GM12878 (cell line): ENCODE data around the gene MYOM1. TPM values are rescaled to one million over a fixed set of nuclear protein-coding genes. Genes with fewer than 3 reads are reported as not detected.

Experiments used
- BACH1 ChIP-seq: fragments of 450-650 bp; IDR thresholded peaks from 2 replicates; pipeline ENCODE4 v1.6.1; 2017; ENCODE audit warnings: mild to moderate bottlenecking, borderline replicate concordance
- BCL11A ChIP-seq: IDR thresholded peaks from 2 replicates; pipeline ENCODE4 v1.6.1; 2011; ENCODE audit warnings: low read depth, low read length
- CBX5 ChIP-seq: sonication (generic); IDR thresholded peaks from 2 replicates; pipeline ENCODE4 v1.6.1; 2016; ENCODE audit warnings: low read depth, moderate library complexity, mild to moderate bottlenecking, inconsistent platforms
- CHD2 ChIP-seq: IDR thresholded peaks from 2 replicates; pipeline ENCODE4 v1.6.1; 2011; ENCODE audit warnings: low read depth, low read length, improper control_type of control experiment, borderline replicate concordance
- CUX1 ChIP-seq: IDR thresholded peaks from 2 replicates; pipeline ENCODE4 v1.6.1; 2012; ENCODE audit warnings: improper control_type of control experiment, low read depth, low read length; ENCODE audit not compliant: insufficient replicate concordance
- E2F4 ChIP-seq: IDR thresholded peaks from 2 replicates; pipeline ENCODE4 v1.6.1; 2012; ENCODE audit warnings: low read depth, low read length, improper control_type of control experiment
- IKZF1 ChIP-seq: fragments of 450-650 bp; conservative IDR thresholded peaks from 2 replicates; pipeline ENCODE4 v1.6.1; 2017; ENCODE audit warnings: antibody characterized with exemption, mild to moderate bottlenecking
- NFYB ChIP-seq: IDR thresholded peaks from 2 replicates; pipeline ENCODE4 v1.6.1; 2011; ENCODE audit warnings: low read depth, mild to moderate bottlenecking, low read length, improper control_type of control experiment, moderate library complexity; ENCODE audit not compliant: insufficient read depth
- NKRF ChIP-seq: fragments of 450-650 bp; conservative IDR thresholded peaks from 2 replicates; pipeline ENCODE4 v1.6.1; 2017; ENCODE audit warnings: mild to moderate bottlenecking, moderate library complexity
- PRDM15 ChIP-seq: fragments of 450-650 bp; formaldehyde crosslinking; IDR thresholded peaks from 2 replicates; pipeline ENCODE4 v1.4.0; 2020; ENCODE audit warnings: mild to moderate bottlenecking, moderate library complexity
- RAD51 ChIP-seq: fragments of 450-650 bp; IDR thresholded peaks from 2 replicates; pipeline ENCODE4 v1.6.1; 2016; ENCODE audit warnings: moderate library complexity, mild to moderate bottlenecking, inconsistent platforms
- RCOR1 ChIP-seq: conservative IDR thresholded peaks from 2 replicates; pipeline ENCODE4 v1.6.1; 2012; ENCODE audit warnings: low read depth, low read length, improper control_type of control experiment
- SREBF2 ChIP-seq: IDR thresholded peaks from 2 replicates; pipeline ENCODE4 v1.6.1; 2012; ENCODE audit warnings: mild to moderate bottlenecking, low read length
- STAT1 ChIP-seq: fragments of 450-650 bp; conservative IDR thresholded peaks from 2 replicates; pipeline ENCODE4 v1.6.1; 2014; ENCODE audit warnings: antibody characterized with exemption, mild to moderate bottlenecking
- SUZ12 ChIP-seq: fragments of 200-600 bp; sonication (generic); IDR thresholded peaks from one replicate; pipeline ENCODE4 v1.6.1; 2018; ENCODE audit warnings: antibody characterized with exemption, mild to moderate bottlenecking; ENCODE audit not compliant: unreplicated experiment
- TARDBP ChIP-seq: IDR thresholded peaks from 2 replicates; pipeline ENCODE4 v1.6.1; 2016; ENCODE audit warnings: borderline replicate concordance
- ZNF274 ChIP-seq: IDR thresholded peaks from one replicate; pipeline ENCODE4 v1.8.0; 2011; ENCODE audit not compliant: insufficient read length, insufficient read depth
- polyA plus RNA-seq, 11 experiments: library from polyadenylated mRNA; depleted of rRNA in 4 of 11; unstranded in 6 of 11; stranded (reverse) in 5 of 11; fragments of >200 nt; fragmentation: Nextera tagmentation in 4 of 11; fragmentation: Illumina TruSeq in 1 of 11; extraction: Ambion mirVana in 4 of 11; extraction: Trizol in 1 of 11; gene quantifications; 1 replicate in 1 of 11; 2 replicates in 10 of 11; pipeline versions ENCODE4 v1.2.1 to v1.2.3, GENCODE V29; 2011 to 2016; ENCODE audit warnings: inconsistent platforms in 2 of 11, missing spikeins in 2 of 11, low read depth in 1 of 11
- total RNA-seq, 4 experiments: library from RNA; depleted of rRNA in 3 of 4; stranded (reverse); fragments of >200 nt in 3 of 4; fragmentation: Illumina TruSeq in 1 of 4; extraction: Trizol in 1 of 4; gene quantifications; 2 replicates each; pipeline versions ENCODE4 v1.2.1 to v1.2.3, GENCODE V29; 2013 to 2021

The MYOM1 gene
- total and polyA plus RNA-seq, 10 of the 15 experiments (the other 5 are each of a cell fraction or from before 2014, with no cell fraction given) = 0.06 to 1.0 (median 0.57) TPM

GRCh38 chr18:3261373-3262233 lies 41.8 kb upstream of the MYOM1 start, which contains the start of gene MYL12B (continued):
- TF ChIP-seq NKRF (peak; percentile 62), E2F4 (no peak), CHD2 (peak; percentile 60; the same call in 1 of the 2 replicates), CUX1 (no peak), SREBF2 (no peak), ZNF274 (no peak), NFYB (no peak), TARDBP (no peak), PRDM15 (CRISPR knock-in tag) (no peak), SUZ12 (no peak), CBX5 (no peak), BCL11A (no peak), STAT1 (0 out of 2 replicates have a peak, but pooled peaks have one; percentile 49), IKZF1 (peak; percentile 98), RCOR1 (no peak), BACH1 (peak; percentile 85; the same call in 1 of the 2 replicates), RAD51 (no peak)
